HEK293 (cell line): ENCODE results near the gene PLEKHJ1.
A peak's percentile ranks its signal among the peaks of the same experiment; 100 is the strongest.

Source experiments
- BCL11B ChIP-seq: fragments of 450-650 bp; formaldehyde crosslinking; IDR thresholded peaks from 2 replicates; pipeline ENCODE4 v1.5.1; 2016; ENCODE audit warnings: low read depth, missing biosample characterization, missing genetic modification characterization
- EGR2 ChIP-seq: fragments of 450-650 bp; formaldehyde crosslinking; IDR thresholded peaks from 2 replicates; pipeline ENCODE4 v1.5.1; 2016; ENCODE audit warnings: low read depth, missing biosample characterization, missing genetic modification characterization
- FEZF1 ChIP-seq: fragments of 450-650 bp; formaldehyde crosslinking; IDR thresholded peaks from 2 replicates; pipeline ENCODE4 v1.5.1; 2016; ENCODE audit warnings: missing biosample characterization, missing genetic modification characterization
- HIC1 ChIP-seq: fragments of 450-650 bp; formaldehyde crosslinking; IDR thresholded peaks from 2 replicates; pipeline ENCODE4 v1.5.1; 2016; ENCODE audit warnings: missing biosample characterization, missing genetic modification characterization
- HOXC10 ChIP-seq: sonication (generic); formaldehyde crosslinking; IDR thresholded peaks from 2 replicates; pipeline ENCODE4 v1.8.1; 2023; ENCODE audit warnings: mild to moderate bottlenecking, missing genetic modification reagents
- KLF1 ChIP-seq: fragments of 450-650 bp; formaldehyde crosslinking; IDR thresholded peaks from 2 replicates; pipeline ENCODE4 v1.5.1; 2016; ENCODE audit warnings: missing biosample characterization, missing genetic modification characterization
- MEIS1 ChIP-seq: sonication (generic); formaldehyde crosslinking; IDR thresholded peaks from 2 replicates; pipeline ENCODE4 v1.8.1; 2022; ENCODE audit warnings: missing genetic modification reagents, mild to moderate bottlenecking, borderline replicate concordance
- PRDM2 ChIP-seq: fragments of 450-650 bp; formaldehyde crosslinking; IDR thresholded peaks from 2 replicates; pipeline ENCODE4 v1.5.1; 2016; ENCODE audit warnings: missing biosample characterization, missing genetic modification characterization, borderline replicate concordance
- REST ChIP-seq: fragments of 450-650 bp; formaldehyde crosslinking; IDR thresholded peaks from 2 replicates; pipeline ENCODE4 v1.5.1; 2016; ENCODE audit warnings: missing biosample characterization, missing genetic modification characterization
- ZNF155 ChIP-seq: fragments of 450-650 bp; formaldehyde crosslinking; IDR thresholded peaks from 2 replicates; pipeline ENCODE4 v1.5.1; 2016; ENCODE audit warnings: missing biosample characterization, missing genetic modification characterization
- ZNF157 ChIP-seq: fragments of 450-650 bp; formaldehyde crosslinking; IDR thresholded peaks from 2 replicates; pipeline ENCODE4 v1.5.1; 2016; ENCODE audit warnings: missing biosample characterization, missing genetic modification characterization
- ZNF311 ChIP-seq: fragments of 450-650 bp; formaldehyde crosslinking; IDR thresholded peaks from 2 replicates; pipeline ENCODE4 v1.5.1; 2017; ENCODE audit warnings: missing biosample characterization, missing genetic modification characterization, borderline replicate concordance
- ZNF341 ChIP-seq: fragments of 450-650 bp; formaldehyde crosslinking; IDR thresholded peaks from 2 replicates; pipeline ENCODE4; 2016; ENCODE audit warnings: low read depth, missing biosample characterization, missing genetic modification characterization
- ZNF366 ChIP-seq: fragments of 450-650 bp; formaldehyde crosslinking; conservative IDR thresholded peaks from 2 replicates; pipeline ENCODE4 v1.5.1; 2016; ENCODE audit warnings: missing biosample characterization, missing genetic modification characterization
- ZNF391 ChIP-seq: fragments of 450-650 bp; formaldehyde crosslinking; IDR thresholded peaks from 2 replicates; pipeline ENCODE4 v1.5.1; 2016; ENCODE audit warnings: low read depth, missing biosample characterization, missing genetic modification characterization, borderline replicate concordance
- ZNF394 ChIP-seq: fragments of 450-650 bp; formaldehyde crosslinking; IDR thresholded peaks from 2 replicates; pipeline ENCODE4 v1.5.1; 2016; ENCODE audit warnings: missing biosample characterization, missing genetic modification characterization, mild to moderate bottlenecking, moderate library complexity, borderline replicate concordance
- ZNF426 ChIP-seq: fragments of 450-650 bp; formaldehyde crosslinking; IDR thresholded peaks from 2 replicates; pipeline ENCODE4 v1.5.1; 2017; ENCODE audit warnings: missing biosample characterization, missing genetic modification characterization, mild to moderate bottlenecking, inconsistent platforms, moderate library complexity
- ZNF529 ChIP-seq: fragments of 450-650 bp; formaldehyde crosslinking; IDR thresholded peaks from 2 replicates; pipeline ENCODE4 v1.5.1; 2017; ENCODE audit warnings: missing genetic modification characterization, missing biosample characterization; ENCODE audit not compliant: insufficient replicate concordance
- ZNF530 ChIP-seq: fragments of 450-650 bp; formaldehyde crosslinking; IDR thresholded peaks from 2 replicates; pipeline ENCODE4 v1.5.1; 2016; ENCODE audit warnings: low read depth, missing biosample characterization, missing genetic modification characterization
- ZNF560 ChIP-seq: fragments of 450-650 bp; formaldehyde crosslinking; IDR thresholded peaks from 2 replicates; pipeline ENCODE4 v1.5.1; 2017; ENCODE audit warnings: missing biosample characterization, missing genetic modification characterization, borderline replicate concordance
- ZNF624 ChIP-seq: fragments of 450-650 bp; formaldehyde crosslinking; IDR thresholded peaks from 2 replicates; pipeline ENCODE4 v1.5.1; 2017; ENCODE audit warnings: missing biosample characterization, missing genetic modification characterization
- ZNF747 ChIP-seq: fragments of 450-650 bp; formaldehyde crosslinking; IDR thresholded peaks from 2 replicates; pipeline ENCODE4 v1.5.1; 2016; ENCODE audit warnings: missing biosample characterization, missing genetic modification characterization
- ZNF768 ChIP-seq: fragments of 450-650 bp; formaldehyde crosslinking; IDR thresholded peaks from 2 replicates; pipeline ENCODE4 v1.5.1; 2018; ENCODE audit warnings: missing biosample characterization, mild to moderate bottlenecking, missing genetic modification characterization
- ZNF777 ChIP-seq: fragments of 450-650 bp; formaldehyde crosslinking; IDR thresholded peaks from 2 replicates; pipeline ENCODE4 v1.5.1; 2017; ENCODE audit warnings: missing biosample characterization, missing genetic modification characterization, borderline replicate concordance
- ZNF837 ChIP-seq: fragments of 450-650 bp; formaldehyde crosslinking; IDR thresholded peaks from 2 replicates; pipeline ENCODE4 v1.5.1; 2016; ENCODE audit warnings: missing biosample characterization, missing genetic modification characterization
- ZSCAN18 ChIP-seq: fragments of 450-650 bp; formaldehyde crosslinking; IDR thresholded peaks from 2 replicates; pipeline ENCODE4 v1.5.1; 2016; ENCODE audit warnings: missing biosample characterization, missing genetic modification characterization

PLEKHJ1 gene

GRCh38 chr19:2273356-2274184 lies 37.4 kb upstream of the PLEKHJ1 start (continued):
- peak; percentile 65 for TF ChIP-seq KLF1 (tag by site-specific recombination)
- no peak for TF ChIP-seq ZNF560
- peak; percentile 32 for TF ChIP-seq ZNF366 (tag by site-specific recombination)
- no peak for TF ChIP-seq ZNF747 (tag by site-specific recombination)
- peak; percentile 60; the same call in 1 of the 2 replicates for TF ChIP-seq ZNF394 (tag by site-specific recombination)
- TF ChIP-seq ZNF391 (tag by site-specific recombination), result peak; percentile 25; the same call in 1 of the 2 replicates
- TF ChIP-seq ZNF777 (tag by site-specific recombination), result no peak
- TF ChIP-seq HIC1 (tag by site-specific recombination), result peak; percentile 89
- TF ChIP-seq ZNF426 (tag by site-specific recombination), result no peak
- TF ChIP-seq BCL11B, result peak; percentile 84
- TF ChIP-seq ZNF311 (tag by site-specific recombination), result no peak
- TF ChIP-seq ZNF155, result no peak
- TF ChIP-seq ZNF768, result no peak
- TF ChIP-seq ZNF341 (tag by site-specific recombination), result peak; percentile 30; the same call in 1 of the 2 replicates
- no peak for TF ChIP-seq ZNF157
- no peak for TF ChIP-seq PRDM2 (tag by site-specific recombination)
- no peak for TF ChIP-seq MEIS1
- TF ChIP-seq REST (tag by site-specific recombination), result 0 out of 2 replicates have a peak, but pooled peaks have one; percentile 14
- 0 out of 2 replicates have a peak, but pooled peaks have one; percentile 14 for TF ChIP-seq EGR2 (tag by site-specific recombination)
- no peak for TF ChIP-seq ZNF529
- no peak for TF ChIP-seq ZSCAN18 (tag by site-specific recombination)
- TF ChIP-seq FEZF1 (tag by site-specific recombination), result 0 out of 2 replicates have a peak, but pooled peaks have one; percentile 50
- no peak for TF ChIP-seq HOXC10 (CRISPR knock-in tag)
- TF ChIP-seq ZNF530 (tag by site-specific recombination), result peak; percentile 82; the same call in 1 of the 2 replicates
- TF ChIP-seq ZNF624 (tag by site-specific recombination), result no peak
- TF ChIP-seq ZNF837 (tag by site-specific recombination), result no peak
